H1 (cell line): ENCODE data around the gene ZBTB49. TPM values are rescaled to one million over a fixed set of nuclear protein-coding genes. Genes with fewer than 3 reads are reported as not detected.

Source experiments
- BRCA1 ChIP-seq: IDR thresholded peaks from 2 replicates; pipeline ENCODE4 v1.6.1; 2012; ENCODE audit warnings: low read depth, low read length, improper control_type of control experiment
- GABPA ChIP-seq: IDR thresholded peaks from 2 replicates; pipeline ENCODE4 v1.6.1; 2011; ENCODE audit warnings: mild to moderate bottlenecking, low read length, moderate library complexity, borderline replicate concordance; ENCODE audit not compliant: insufficient read depth
- polyA plus RNA-seq, 7 experiments: library from polyadenylated mRNA; depleted of rRNA in 3 of 7; stranded (reverse) in 5 of 7; unstranded in 2 of 7; fragments of >200 nt in 5 of 7; fragments of 200-250 nt in 2 of 7; gene quantifications; 1 replicate in 5 of 7; 2 replicates in 1 of 7; 4 replicates in 1 of 7; pipeline versions ENCODE4 v1.2.1 to v1.2.3, GENCODE V29; 2011 to 2013; ENCODE audit warnings: missing spikeins in 2 of 7, mixed read lengths in 2 of 7
- total RNA-seq: library from RNA; stranded (reverse); fragmentation: NEBNext Ultra II Directional; extraction: Animal tissue kit (Norgen Biotek cat#: 25700); gene quantifications from 2 replicates; pipeline ENCODE4 v1.2.1, GENCODE V29; 2021

Gene ZBTB49
- total and polyA plus RNA-seq, 2 of the 8 experiments (the other 6 are each of a cell fraction or from before 2014, with no cell fraction given) = 4.2 to 6.8 TPM

GRCh38 chr4:4320951-4321714, 31.1 kb downstream of the ZBTB49 start (continued):
- TF ChIP-seq GABPA (no peak), BRCA1 (no peak)
